HPDE6-E6E7 (cell line): Measurements from ENCODE around the gene HS2ST1.
A peak's percentile ranks its signal among the peaks of the same experiment; 100 is the strongest.
"Not testable (repeated sequence)": the region's sequence is repeated elsewhere in the genome, so short reads cannot be mapped to it uniquely, and the experiment has no call there.

Experiments
- DNase-seq: peaks from one replicate; pipeline ENCODE4 v3.0.0; 2011; ENCODE audit warnings: missing footprints; ENCODE audit errors: extremely low spot score

HS2ST1 gene

GRCh38 chr1:86914601-86914997 is at the start of gene HS2ST1:
TSS of gene HS2ST1 (plus strand) at chr1:86914635.
- no peak for DNase-seq

- no peak for DNase-seq
Measured at GRCh38 chr1:86865973-86866637, 48.3 kb upstream of the HS2ST1 start.

GRCh38 chr1:86866665-86867064 is 47.8 kb upstream of the HS2ST1 start:
- no peak for DNase-seq

- DNase-seq: not testable (repeated sequence)
Measured at GRCh38 chr1:86867278-86867677, 47.2 kb upstream of the HS2ST1 start.

GRCh38 chr1:86868477-86868876 is 46.0 kb upstream of the HS2ST1 start:
- no peak for DNase-seq

GRCh38 chr1:86871001-86871400 is 43.4 kb upstream of the HS2ST1 start:
- DNase-seq: no peak

GRCh38 chr1:86872086-86872485 is 42.3 kb upstream of the HS2ST1 start:
- DNase-seq: no peak

GRCh38 chr1:86875722-86876121 is 38.7 kb upstream of the HS2ST1 start:
- no peak for DNase-seq

- DNase-seq: no peak
Measured at GRCh38 chr1:86887479-86888162, 26.8 kb upstream of the HS2ST1 start.

- no peak for DNase-seq
Measured at GRCh38 chr1:86888327-86888726, 26.1 kb upstream of the HS2ST1 start.

- not testable (repeated sequence) for DNase-seq
Measured at GRCh38 chr1:86899401-86899800, 15.0 kb upstream of the HS2ST1 start.

GRCh38 chr1:86905875-86906274 is 8.6 kb upstream of the HS2ST1 start:
- DNase-seq: no peak

GRCh38 chr1:86906419-86906818 is 8.0 kb upstream of the HS2ST1 start:
- no peak for DNase-seq

GRCh38 chr1:86912281-86912900 is 2.0 kb upstream of the HS2ST1 start:
- DNase-seq: no peak

GRCh38 chr1:86913399-86913895 is 988 bp upstream of the HS2ST1 start:
- peak; percentile 8 for DNase-seq

GRCh38 chr1:86913896-86914600 is 387 bp upstream of the HS2ST1 start, which contains the start of gene SELENOF:
TSS of gene SELENOF (minus strand) at chr1:86914126. CDS start at chr1:86914111, 15 bp downstream.
- peak; percentile 93 for DNase-seq

GRCh38 chr1:86914998-86915736 is 732 bp downstream of the HS2ST1 start:
- peak; percentile 31 for DNase-seq

- DNase-seq: no peak
Measured at GRCh38 chr1:86915737-86916235, 1.4 kb downstream of the HS2ST1 start.

GRCh38 chr1:86916752-86917151 is 2.3 kb downstream of the HS2ST1 start:
- DNase-seq: no peak

GRCh38 chr1:86922445-86922844 is 8.0 kb downstream of the HS2ST1 start:
- DNase-seq: no peak

- DNase-seq: no peak
Measured at GRCh38 chr1:86924324-86924960, 10.0 kb downstream of the HS2ST1 start.
